Measurements from ENCODE around the gene ZSWIM6.

Gene ZSWIM6

GRCh38 chr5:61507232-61507631 is 175.2 kb downstream of the ZSWIM6 start:
- Histone ChIP-seq H3K4me3 (no peak overlapping the region), H3K27ac (no peak overlapping the region), H3K4me2 (no peak overlapping the region), H3K27me3 (no peaks in the 10 kb centered on the region), H3K36me3 (peaks cover 53% of the 10 kb centered on the region), H3K4me1 (no peaks in the 10 kb centered on the region), H3K9me3 (peaks cover 9% of the 10 kb centered on the region), H3K9ac (no peak overlapping the region), H4K20me1 (0 out of 2 replicates have a peak, but pooled peaks cover 6% of the 10 kb centered on the region)
- TF ChIP-seq Cebpa-rat (IDR thresholded peaks at IDR 0.05) = no peak

- H3K4me2 ChIP-seq = no peak overlapping the region
- no peak for TF ChIP-seq Cebpa-rat (IDR thresholded peaks at IDR 0.05)
- H3K36me3 ChIP-seq = peaks cover 21% of the 10 kb centered on the region
Observed at GRCh38 chr5:61516946-61517345, 184.9 kb downstream of the ZSWIM6 start.

GRCh38 chr5:61519728-61520277 is 187.7 kb downstream of the ZSWIM6 start:
- Histone ChIP-seq H3K27me3 (no peaks in the 10 kb centered on the region), H3K4me2 (no peak overlapping the region), H3K9me3 (peaks cover 17% of the 10 kb centered on the region), H3K4me3 (no peak overlapping the region), H3K9ac (no peak overlapping the region), H3K4me1 (no peaks in the 10 kb centered on the region), H3K27ac (no peak overlapping the region), H3K36me3 (peaks cover 25% of the 10 kb centered on the region), H4K20me1 (peaks cover 11% of the 10 kb centered on the region)
- no peak for TF ChIP-seq Cebpa-rat (IDR thresholded peaks at IDR 0.05)

More at GRCh38 chr5:61516946-61517345, 184.9 kb downstream of the ZSWIM6 start:
- Histone ChIP-seq H3K27ac (no peak overlapping the region), H4K20me1 (peaks cover 11% of the 10 kb centered on the region), H3K9me3 (peaks cover 18% of the 10 kb centered on the region), H3K9ac (no peak overlapping the region), H3K4me1 (no peaks in the 10 kb centered on the region), H3K27me3 (no peaks in the 10 kb centered on the region), H3K4me3 (no peak overlapping the region)

GRCh38 chr5:61523073-61523472 is 191.0 kb downstream of the ZSWIM6 start:
- H3K36me3 ChIP-seq = peaks cover 32% of the 10 kb centered on the region
- H3K4me2 ChIP-seq = no peak overlapping the region
- H3K9ac ChIP-seq = no peak overlapping the region
- no peaks in the 10 kb centered on the region for H3K9me3 ChIP-seq
- H3K27me3 ChIP-seq = no peaks in the 10 kb centered on the region
- no peak overlapping the region for H3K27ac ChIP-seq
- H3K4me1 ChIP-seq = no peaks in the 10 kb centered on the region
- H3K4me3 ChIP-seq = no peak overlapping the region
- H4K20me1 ChIP-seq = peaks cover 11% of the 10 kb centered on the region
- no peak for TF ChIP-seq Cebpa-rat (IDR thresholded peaks at IDR 0.05)

GRCh38 chr5:61523997-61524396 is 191.9 kb downstream of the ZSWIM6 start:
- Histone ChIP-seq H3K27ac (no peak overlapping the region), H4K20me1 (peaks cover 11% of the 10 kb centered on the region)

GRCh38 chr5:61525512-61526206 is 193.6 kb downstream of the ZSWIM6 start:
- TF ChIP-seq Cebpa-rat (IDR thresholded peaks at IDR 0.05) = no peak
- H3K4me1 ChIP-seq = no peaks in the 10 kb centered on the region
- H3K9me3 ChIP-seq = no peaks in the 10 kb centered on the region
- peaks cover 55% of the 10 kb centered on the region for H3K36me3 ChIP-seq
- no peaks in the 10 kb centered on the region for H3K27me3 ChIP-seq
- no peaks in the 10 kb centered on the region for H4K20me1 ChIP-seq
- H3K4me3 ChIP-seq = no peak overlapping the region
- no peak overlapping the region for H3K4me2 ChIP-seq
- H3K27ac ChIP-seq = no peak overlapping the region
- no peak overlapping the region for H3K9ac ChIP-seq

More at GRCh38 chr5:61523997-61524396, 191.9 kb downstream of the ZSWIM6 start:
- peaks cover 40% of the 10 kb centered on the region for H3K36me3 ChIP-seq
- no peak for TF ChIP-seq Cebpa-rat (IDR thresholded peaks at IDR 0.05)
- no peak overlapping the region for H3K9ac ChIP-seq
- no peaks in the 10 kb centered on the region for H3K4me1 ChIP-seq
- no peaks in the 10 kb centered on the region for H3K27me3 ChIP-seq
- H3K4me3 ChIP-seq = no peak overlapping the region
- no peak overlapping the region for H3K4me2 ChIP-seq
- H3K9me3 ChIP-seq = no peaks in the 10 kb centered on the region

GRCh38 chr5:61526207-61526519 is 194.1 kb downstream of the ZSWIM6 start:
- H3K27me3 ChIP-seq = no peaks in the 10 kb centered on the region
- no peak for TF ChIP-seq Cebpa-rat (IDR thresholded peaks at IDR 0.05)
- no peaks in the 10 kb centered on the region for H3K4me1 ChIP-seq
- peaks cover 56% of the 10 kb centered on the region for H3K36me3 ChIP-seq
- H3K9ac ChIP-seq = no peak overlapping the region
- H3K4me2 ChIP-seq = no peak overlapping the region
- H3K4me3 ChIP-seq = no peak overlapping the region
- H3K9me3 ChIP-seq = no peaks in the 10 kb centered on the region
- H3K27ac ChIP-seq = no peak overlapping the region
- H4K20me1 ChIP-seq = no peaks in the 10 kb centered on the region

GRCh38 chr5:61532983-61533382 is 200.9 kb downstream of the ZSWIM6 start:
- H3K36me3 ChIP-seq = peaks cover 79% of the 10 kb centered on the region
- peaks cover 15% of the 10 kb centered on the region for H3K4me1 ChIP-seq
- H3K9ac ChIP-seq = no peak overlapping the region
- H3K27ac ChIP-seq = no peak overlapping the region
- no peak for TF ChIP-seq Cebpa-rat (IDR thresholded peaks at IDR 0.05)
- peaks cover 11% of the 10 kb centered on the region for H4K20me1 ChIP-seq
- no peak overlapping the region for H3K4me3 ChIP-seq
- H3K4me2 ChIP-seq = no peak overlapping the region
- peaks cover 12% of the 10 kb centered on the region; the same call in 1 of the 2 replicates for H3K9me3 ChIP-seq
- H3K27me3 ChIP-seq = no peaks in the 10 kb centered on the region

GRCh38 chr5:61534481-61535267 is 202.6 kb downstream of the ZSWIM6 start:
- Histone ChIP-seq H4K20me1 (peaks cover 11% of the 10 kb centered on the region), H3K4me3 (no peak overlapping the region), H3K4me1 (peaks cover 15% of the 10 kb centered on the region), H3K27me3 (no peaks in the 10 kb centered on the region), H3K9ac (no peak overlapping the region), H3K4me2 (peak overlapping the region; percentile 48), H3K27ac (no peak overlapping the region), H3K9me3 (peaks cover 12% of the 10 kb centered on the region; the same call in 1 of the 2 replicates), H3K36me3 (peaks cover 80% of the 10 kb centered on the region)
- TF ChIP-seq Cebpa-rat (IDR thresholded peaks at IDR 0.05) = no peak

GRCh38 chr5:61535828-61536227 is 203.8 kb downstream of the ZSWIM6 start:
- peaks cover 11% of the 10 kb centered on the region for H4K20me1 ChIP-seq
- H3K27ac ChIP-seq = no peak overlapping the region
- no peak overlapping the region for H3K9ac ChIP-seq
- no peak overlapping the region for H3K4me3 ChIP-seq
- H3K4me1 ChIP-seq = peaks cover 15% of the 10 kb centered on the region
- no peak for TF ChIP-seq Cebpa-rat (IDR thresholded peaks at IDR 0.05)
- H3K27me3 ChIP-seq = no peaks in the 10 kb centered on the region
- H3K4me2 ChIP-seq = no peak overlapping the region
- peaks cover 13% of the 10 kb centered on the region; the same call in 1 of the 2 replicates for H3K9me3 ChIP-seq
- H3K36me3 ChIP-seq = peaks cover 80% of the 10 kb centered on the region
